NCI-H2029 (cell line): ENCODE measurements around the gene PPARGC1A.

ENCODE experiments used
- DNase-seq: peaks from one replicate; lab custom pipeline; 2025; lab: John Stamatoyannopoulos, UW

Gene PPARGC1A

GRCh38 chr4:23889814-23890341 lies at the start of gene PPARGC1A:
TSS of gene PPARGC1A (minus strand) at chr4:23890047. CDS start at chr4:23889957, 90 bp downstream.
- DNase-seq = peak; percentile 88

GRCh38 chr4:23938796-23939195 lies 48.9 kb upstream of the PPARGC1A start:
- DNase-seq = no peak

DNA sequence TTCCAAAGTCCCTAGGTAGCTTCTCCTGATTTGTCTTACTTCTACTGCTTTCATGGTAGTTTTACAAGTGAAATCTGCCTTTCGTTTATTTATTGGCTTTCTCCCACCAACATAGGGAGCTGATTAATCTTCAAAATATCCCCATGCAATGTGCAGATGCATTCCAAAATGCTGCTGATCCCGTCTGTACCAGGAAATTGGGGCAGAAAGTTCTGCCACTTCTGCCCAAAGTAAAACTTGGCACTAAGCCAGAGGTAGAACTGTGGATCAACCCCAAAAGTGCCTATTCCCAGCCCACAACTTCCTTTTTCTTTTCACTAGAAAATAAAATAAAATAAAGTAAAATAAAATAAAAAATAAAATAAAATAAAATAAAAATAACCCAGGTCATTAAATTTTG lies 47.3 kb upstream of the PPARGC1A start:
- no peak for DNase-seq

- DNase-seq = no peak
Observed at GRCh38 chr4:23934915-23935314, 45.1 kb upstream of the PPARGC1A start.

DNA sequence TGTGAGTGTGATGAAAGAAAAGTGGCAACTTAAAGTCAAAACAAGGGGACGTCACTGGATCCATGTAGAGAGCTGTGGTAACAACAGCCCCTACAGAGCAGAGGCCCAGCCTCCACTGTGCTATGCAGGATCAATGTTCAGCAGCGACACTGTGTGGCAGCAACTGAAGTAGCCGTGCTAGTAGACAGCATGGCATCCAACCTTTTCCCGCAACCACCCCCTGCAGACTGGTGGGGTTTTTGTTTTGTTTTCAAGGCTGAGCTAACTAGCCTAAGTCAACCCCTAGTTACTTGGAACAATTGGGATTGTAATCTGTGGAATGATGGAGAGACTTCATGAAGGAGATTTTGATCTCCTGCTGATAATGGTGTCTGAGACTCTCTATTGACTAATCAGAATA lies 44.4 kb upstream of the PPARGC1A start:
- no peak for DNase-seq

GRCh38 chr4:23932901-23933308 lies 43.1 kb upstream of the PPARGC1A start:
- no peak for DNase-seq

DNA sequence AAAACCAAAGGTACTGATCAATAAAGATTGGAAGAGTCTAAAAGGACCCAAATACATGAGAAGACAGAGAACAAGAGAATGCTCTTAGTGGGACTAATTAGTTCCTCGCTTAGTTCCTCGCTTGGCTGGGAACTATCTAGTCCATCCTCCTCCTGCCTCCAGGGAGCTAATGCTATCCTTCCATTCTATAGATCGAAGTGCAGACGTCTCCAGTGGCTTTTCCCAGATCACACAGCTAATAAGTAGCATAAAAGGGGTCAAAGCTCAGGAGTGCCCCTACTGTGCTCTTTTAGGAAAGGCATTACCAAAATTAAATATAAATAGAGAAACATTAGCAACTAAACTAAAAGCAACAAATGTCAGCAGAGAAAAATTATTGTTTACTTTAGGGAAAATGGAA lies 42.3 kb upstream of the PPARGC1A start:
- DNase-seq = no peak

- DNase-seq = peak; percentile 27
Observed at GRCh38 chr4:23931489-23931830, 41.6 kb upstream of the PPARGC1A start.

GRCh38 chr4:23930750-23931488 lies 41.1 kb upstream of the PPARGC1A start:
- DNase-seq = no peak

DNA sequence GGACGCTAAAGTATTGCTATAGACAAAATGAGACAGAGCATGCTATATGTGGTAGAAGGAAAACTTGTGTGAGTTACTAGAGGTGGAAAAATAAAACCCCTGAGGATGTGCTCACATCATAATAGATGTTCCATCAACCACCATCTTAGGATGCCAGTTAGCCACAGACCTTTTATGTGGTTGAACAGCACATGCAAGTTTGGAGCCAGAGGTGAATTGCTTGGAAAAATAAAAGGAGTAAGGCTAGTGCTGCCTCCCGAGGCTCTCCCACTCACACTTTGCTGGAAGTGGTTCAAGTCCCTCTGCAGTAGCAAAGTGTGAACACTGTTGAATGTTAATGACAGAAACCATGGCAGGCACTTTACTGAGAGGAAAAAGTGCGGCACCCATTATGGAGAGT lies 39.4 kb upstream of the PPARGC1A start:
- DNase-seq = no peak

GRCh38 chr4:23924556-23924955 lies 34.7 kb upstream of the PPARGC1A start:
- DNase-seq = no peak

DNA sequence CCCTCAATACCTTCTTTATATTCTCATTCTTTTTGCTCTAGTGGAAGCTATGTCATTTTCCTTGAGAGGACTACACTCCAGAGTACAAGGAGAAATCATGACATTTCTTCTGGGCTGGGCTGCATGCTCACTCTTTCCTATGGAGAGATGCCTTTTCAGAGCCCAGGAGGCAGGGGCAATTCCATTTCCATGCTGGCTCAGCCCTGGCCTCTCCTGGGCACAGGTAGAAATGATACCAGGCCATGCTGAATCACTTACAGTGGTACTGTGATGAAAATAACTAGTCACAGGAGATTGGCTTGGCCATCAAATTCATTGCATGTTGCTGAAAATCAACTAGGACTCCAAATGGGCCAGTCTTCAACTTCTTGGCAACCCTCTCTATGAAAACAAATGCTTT lies 34.0 kb upstream of the PPARGC1A start:
- DNase-seq = no peak

GRCh38 chr4:23923141-23923540 lies 33.3 kb upstream of the PPARGC1A start:
- peak; percentile 24 for DNase-seq

GRCh38 chr4:23922541-23923111 lies 32.8 kb upstream of the PPARGC1A start:
- no peak for DNase-seq

- DNase-seq = no peak
Observed at GRCh38 chr4:23922013-23922412, 32.2 kb upstream of the PPARGC1A start.

DNA sequence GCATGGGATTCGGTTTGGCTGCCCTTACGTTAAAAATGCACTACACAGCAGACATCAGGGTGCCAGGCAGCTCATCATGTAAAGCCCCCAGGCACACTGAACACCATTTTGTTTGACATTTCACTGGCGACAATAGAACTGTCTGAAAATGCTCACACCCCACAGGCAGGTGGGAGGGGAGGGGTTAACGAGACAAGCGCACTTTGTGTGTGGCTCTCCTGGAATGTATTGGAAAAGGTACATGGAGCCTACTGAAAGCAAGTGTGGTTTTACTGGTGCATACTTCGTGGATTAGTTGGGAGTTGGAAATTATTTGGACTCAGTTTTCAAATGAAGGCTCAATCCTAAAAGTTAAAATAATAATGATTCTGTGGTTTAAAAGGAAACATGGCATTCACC lies 31.6 kb upstream of the PPARGC1A start:
- no peak for DNase-seq

DNA sequence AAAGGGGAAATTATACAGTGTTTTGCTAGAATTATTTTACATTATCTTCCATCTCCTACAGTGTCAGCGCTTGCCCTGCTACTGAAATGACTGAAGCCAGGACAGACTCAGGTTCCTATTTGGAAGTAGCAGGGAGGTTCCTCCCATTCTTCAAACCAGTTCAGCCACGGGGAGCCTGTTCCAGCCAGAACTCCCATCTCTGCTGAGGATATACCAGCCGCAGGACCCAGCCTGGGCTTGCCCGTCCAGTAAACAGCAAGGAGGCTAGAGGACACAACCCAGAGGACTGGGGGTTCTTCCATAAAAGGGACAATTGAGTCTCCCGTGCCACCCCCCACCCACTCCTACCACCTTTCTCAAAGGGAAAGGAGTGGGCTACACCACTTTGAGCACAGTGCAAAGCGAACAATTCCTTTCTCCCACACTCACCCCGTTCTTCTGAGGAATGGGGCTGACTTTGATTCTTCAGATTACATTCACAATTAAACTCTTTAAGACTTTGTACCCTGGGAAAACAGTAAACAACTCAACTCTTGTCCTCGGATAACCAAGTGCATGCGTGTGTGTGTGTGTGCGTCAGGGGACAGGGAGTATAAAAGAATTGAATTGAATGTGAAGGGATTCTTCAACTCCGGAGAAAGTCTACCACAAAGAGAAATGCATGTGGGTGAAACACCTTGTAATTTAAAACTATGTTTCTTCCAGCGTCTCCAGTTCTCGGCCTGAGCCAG lies 31.0 kb upstream of the PPARGC1A start:
- no peak for DNase-seq

- no peak for DNase-seq
Observed at GRCh38 chr4:23920296-23920695, 30.4 kb upstream of the PPARGC1A start.

GRCh38 chr4:23916282-23916681 lies 26.4 kb upstream of the PPARGC1A start:
- DNase-seq = no peak

GRCh38 chr4:23915459-23916132 lies 25.7 kb upstream of the PPARGC1A start:
- no peak for DNase-seq

- DNase-seq = no peak
Observed at GRCh38 chr4:23911675-23912455, 22.0 kb upstream of the PPARGC1A start.

GRCh38 chr4:23909671-23910070 lies 19.8 kb upstream of the PPARGC1A start:
- DNase-seq = no peak
